GM12878 (cell line): ENCODE results near the gene RAB3GAP1. TPM values are rescaled to one million over a fixed set of nuclear protein-coding genes. Genes with fewer than 3 reads are reported as not detected.

Source experiments
- ATAC-seq: fragments of 200-7000 bp; cut with Tn5 transposase; 3 replicates; pipeline ENCODE4 v1.9.1; 2020; ENCODE audit warnings: mild to moderate bottlenecking, moderate library complexity
- BruUV-seq: library from RNA; stranded (reverse); fragments of 400-500 nt; replicated peaks from 2 replicates; lab custom pipeline; 2021; lab: Mats Ljungman, UMichigan
- CTCF ChIA-PET: fragments of 300-600 bp; sonication (Branson Sonifier 250); formaldehyde crosslinking; extraction: SDS; loops from one replicate; lab custom pipeline; 2021; ENCODE audit warnings: inconsistent platforms; lab: Yijun Ruan, JAX
- POLR2A ChIA-PET: fragments of 350-600 bp; formaldehyde crosslinking; extraction: SDS; loops from one replicate; lab custom pipeline; 2021; ENCODE audit warnings: inconsistent platforms; lab: Charles Lee
- RAD21 ChIA-PET: fragments of 300-600 bp; sonication (Branson Sonifier 250); formaldehyde crosslinking; loops from one replicate; lab custom pipeline; 2023; ENCODE audit warnings: antibody characterized with exemption; ENCODE audit not compliant: unreplicated experiment; lab: Charles Lee
- SMC1A ChIA-PET: fragments of 300-600 bp; sonication (Branson Sonifier 250); formaldehyde crosslinking; loops from one replicate; lab custom pipeline; 2023; ENCODE audit not compliant: unreplicated experiment, uncharacterized antibody; lab: Charles Lee
- DNase-seq: peaks from one replicate; pipeline ENCODE4 v3.0.0-alpha.2; 2011; ENCODE audit warnings: low read depth, low spot score
- FAIRE-seq: peaks from 3 replicates; lab custom pipeline; 2011; peaks lifted over from hg19 to GRCh38; lab: Jason Lieb, UNC
- H2AFZ ChIP-seq: 2 replicates; pipeline ENCODE4 v1.6.0; 2011; ENCODE audit warnings: low read depth, low read length, control low read depth; ENCODE audit not compliant: control insufficient read depth
- H3K27ac ChIP-seq: 2 replicates; pipeline ENCODE4 v1.5.1; 2011; ENCODE audit warnings: control low read depth; ENCODE audit not compliant: control insufficient read depth, insufficient read depth
- H3K27me3 ChIP-seq, 2 experiments: replicated peaks in 1 of 2; 2 replicates each; pipeline versions ENCODE4 v1.6.0 to v1.6.1; 2011; ENCODE audit warnings: low read length in 1 of 2; ENCODE audit not compliant: control insufficient read depth in 2 of 2, insufficient read depth in 2 of 2
- H3K36me3 ChIP-seq, 2 experiments: 2 replicates each; pipeline ENCODE4 v1.5.1; 2011; ENCODE audit warnings: low read length in 1 of 2; ENCODE audit not compliant: control insufficient read depth in 2 of 2, insufficient read depth in 2 of 2
- H3K4me1 ChIP-seq: 2 replicates; pipeline ENCODE4 v1.6.1; 2011; ENCODE audit warnings: mild to moderate bottlenecking, low read length, moderate library complexity, mixed read lengths; ENCODE audit not compliant: control insufficient read depth, insufficient read depth
- H3K4me2 ChIP-seq: 2 replicates; pipeline ENCODE4 v1.6.0; 2011; ENCODE audit warnings: control low read depth; ENCODE audit not compliant: control insufficient read depth, insufficient read depth
- H3K4me3 ChIP-seq: fragments of 200-600 bp; sonication (generic); 2 replicates; pipeline ENCODE4 v1.5.1; 2016
- H3K79me2 ChIP-seq: 2 replicates; pipeline ENCODE4 v1.6.0; 2011; ENCODE audit warnings: low read length; ENCODE audit not compliant: control insufficient read depth, insufficient read depth
- H3K9ac ChIP-seq: 2 replicates; pipeline ENCODE4 v1.8.0; 2011; ENCODE audit warnings: low read length, control low read depth, mixed read lengths; ENCODE audit not compliant: control insufficient read depth, insufficient read depth
- H3K9me3 ChIP-seq: replicated peaks from 3 replicates; pipeline ENCODE4 v1.5.1; 2011; ENCODE audit warnings: mild to moderate bottlenecking, low read length; ENCODE audit not compliant: control insufficient read depth, insufficient read depth
- H4K20me1 ChIP-seq: 2 replicates; pipeline ENCODE4 v1.6.0; 2011; ENCODE audit not compliant: control insufficient read depth, insufficient read depth
- CHD4 ChIP-seq: fragments of 200-600 bp; sonication (generic); IDR thresholded peaks from 2 replicates; pipeline ENCODE4 v1.6.1; 2016; ENCODE audit warnings: mild to moderate bottlenecking
- FOXK2 ChIP-seq: fragments of 450-650 bp; IDR thresholded peaks from 2 replicates; pipeline ENCODE4 v1.6.1; 2017; ENCODE audit warnings: mild to moderate bottlenecking, moderate library complexity
- IKZF1 ChIP-seq: fragments of 450-650 bp; conservative IDR thresholded peaks from 2 replicates; pipeline ENCODE4 v1.6.1; 2017; ENCODE audit warnings: antibody characterized with exemption, mild to moderate bottlenecking
- LARP7 ChIP-seq: fragments of 450-650 bp; IDR thresholded peaks from 2 replicates; pipeline ENCODE4 v1.6.1; 2017; ENCODE audit warnings: mild to moderate bottlenecking
- MTA2 ChIP-seq: fragments of 450-650 bp; IDR thresholded peaks from 2 replicates; pipeline ENCODE4 v1.6.1; 2016; ENCODE audit warnings: low read depth, mild to moderate bottlenecking, moderate library complexity
- RCOR1 ChIP-seq: conservative IDR thresholded peaks from 2 replicates; pipeline ENCODE4 v1.6.1; 2012; ENCODE audit warnings: low read depth, low read length, improper control_type of control experiment
- RELA ChIP-seq: fragments of 450-650 bp; IDR thresholded peaks from 2 replicates; pipeline ENCODE4 v1.8.0; 2014; ENCODE audit warnings: borderline replicate concordance; ENCODE audit not compliant: partially characterized antibody
- TAF1 ChIP-seq: IDR thresholded peaks from 2 replicates; pipeline ENCODE4 v1.6.1; 2011; ENCODE audit warnings: mild to moderate bottlenecking, low read depth, low read length, borderline replicate concordance
- TCF12 ChIP-seq: IDR thresholded peaks from 2 replicates; pipeline ENCODE4 v1.6.1; 2011; ENCODE audit warnings: low read depth, mild to moderate bottlenecking, low read length
- YY1 ChIP-seq: IDR thresholded peaks from 2 replicates; pipeline ENCODE4 v1.6.1; 2011; ENCODE audit warnings: low read depth, mild to moderate bottlenecking, low read length
- ZNF274 ChIP-seq: IDR thresholded peaks from one replicate; pipeline ENCODE4 v1.8.0; 2011; ENCODE audit not compliant: insufficient read length, insufficient read depth
- ZSCAN29 ChIP-seq: fragments of 450-650 bp; IDR thresholded peaks from 2 replicates; pipeline ENCODE4 v1.6.1; 2017; ENCODE audit warnings: mild to moderate bottlenecking, moderate library complexity
- WGBS: methylation state at CpG from one replicate; pipeline ENCODE4 v1.1.6; 2016; ENCODE audit warnings: low lambda C conversion rate; ENCODE audit not compliant: insufficient replicate concordance, insufficient coverage; ENCODE audit errors: missing lambda C conversion rate; 5-methylcytosine and 5-hydroxymethylcytosine counted together
- in situ Hi-C: fragments of 300-500 bp; cut with MboI; formaldehyde crosslinking; loops from 9 replicates; pipeline ENCODE4 v1.14.3; 2018; ENCODE audit warnings: mixed read lengths
- intact Hi-C: fragments of 100-400 bp; cut with micrococcal nuclease; formaldehyde crosslinking; loops from one replicate; pipeline ENCODE4 v1.14.2; 2022; ENCODE audit not compliant: unreplicated experiment
- polyA plus RNA-seq, 11 experiments: library from polyadenylated mRNA; depleted of rRNA in 4 of 11; unstranded in 6 of 11; stranded (reverse) in 5 of 11; fragments of >200 nt; fragmentation: Nextera tagmentation in 4 of 11; fragmentation: Illumina TruSeq in 1 of 11; extraction: Ambion mirVana in 4 of 11; extraction: Trizol in 1 of 11; gene quantifications; 1 replicate in 1 of 11; 2 replicates in 10 of 11; pipeline versions ENCODE4 v1.2.1 to v1.2.3, GENCODE V29; 2011 to 2016; ENCODE audit warnings: inconsistent platforms in 2 of 11, missing spikeins in 2 of 11, low read depth in 1 of 11
- total RNA-seq, 4 experiments: library from RNA; depleted of rRNA in 3 of 4; stranded (reverse); fragments of >200 nt in 3 of 4; fragmentation: Illumina TruSeq in 1 of 4; extraction: Trizol in 1 of 4; gene quantifications; 2 replicates each; pipeline versions ENCODE4 v1.2.1 to v1.2.3, GENCODE V29; 2013 to 2021
- TF ChIP-seq, protein P1 (sequence below): fragments of 450-650 bp; IDR thresholded peaks from 2 replicates; pipeline ENCODE4 v1.6.1; 2017; ENCODE audit warnings: borderline replicate concordance
- TF ChIP-seq, protein P2 (sequence below): fragments of 450-650 bp; IDR thresholded peaks from 2 replicates; pipeline ENCODE4 v1.6.1; 2014; ENCODE audit warnings: mild to moderate bottlenecking
- TF ChIP-seq, protein P3 (sequence below): IDR thresholded peaks from 2 replicates; pipeline ENCODE4 v1.6.1; 2011; ENCODE audit warnings: mild to moderate bottlenecking, low read depth, low read length, moderate library complexity; ENCODE audit not compliant: insufficient replicate concordance

The RAB3GAP1 gene
- total and polyA plus RNA-seq, 10 of the 15 experiments (the other 5 are each of a cell fraction or from before 2014, with no cell fraction given) = 13.7 to 36.9 (median 21.0) TPM

DNA sequence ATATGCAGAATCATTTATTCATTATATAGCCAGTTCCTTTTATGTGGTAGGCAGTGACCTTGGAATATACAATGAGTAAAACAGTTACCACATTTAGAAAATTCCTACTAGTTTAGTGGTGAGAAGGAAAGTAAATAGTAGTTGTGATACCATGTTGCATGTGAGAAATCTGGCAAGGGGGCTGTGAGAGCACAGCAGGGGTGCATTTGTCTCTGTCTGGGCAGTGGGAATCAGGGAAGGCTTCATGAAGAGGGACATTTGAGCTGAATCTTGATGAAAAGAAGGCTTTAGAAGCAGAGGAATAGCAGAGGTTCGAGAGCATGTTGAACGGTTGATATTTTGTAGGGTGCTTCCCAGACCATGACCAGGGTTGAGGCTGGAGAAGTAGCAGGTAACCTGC lies 78.7 kb downstream of the RAB3GAP1 start:
- Histone ChIP-seq H3K79me2 (no peaks in the 10 kb centered on the region), H3K9me3 (no peaks in the 10 kb centered on the region), H3K4me2 (no peak overlapping the region), H3K27ac (no peak overlapping the region), H3K36me3 (peaks cover 0 to 12% of the 10 kb centered on the region in 2 experiments; a peak in 2 of 4 replicates), H3K4me3 (no peak overlapping the region), H3K27me3 (no peaks in the 10 kb centered on the region), H3K4me1 (no peaks in the 10 kb centered on the region), H2AFZ (no peak overlapping the region), H4K20me1 (no peaks in the 10 kb centered on the region), H3K9ac (no peak overlapping the region)
- SMC1A ChIA-PET = interaction anchor here (1.2 kb wide), 1 partner anchor 16 kb away, joined by 3 read pairs; no protein-coding TSS in a partner anchor
- no peak for DNase-seq
- in situ Hi-C loops (no loop called here), intact Hi-C loops (no loop called here)
- 92% methylated on average over 2 of the region's 2 CpGs for WGBS
- CTCF ChIA-PET = no interaction called here
- no peak for FAIRE-seq
- no peak for ATAC-seq
- POLR2A ChIA-PET = interaction anchor here (0.7 kb wide), 1 partner anchor 478 kb away, joined by 4 read pairs; no protein-coding TSS in a partner anchor
- RAD21 ChIA-PET = interaction anchor here (1.8 kb wide), 1 partner anchor 579 kb away, joined by 5 read pairs; no protein-coding TSS in a partner anchor
- no peak for TF ChIP-seq TAF1
- no peak for TF ChIP-seq LARP7
- TF ChIP-seq CHD4 = no peak
- no peak for TF ChIP-seq ZNF274
- TF ChIP-seq, protein P1, sequence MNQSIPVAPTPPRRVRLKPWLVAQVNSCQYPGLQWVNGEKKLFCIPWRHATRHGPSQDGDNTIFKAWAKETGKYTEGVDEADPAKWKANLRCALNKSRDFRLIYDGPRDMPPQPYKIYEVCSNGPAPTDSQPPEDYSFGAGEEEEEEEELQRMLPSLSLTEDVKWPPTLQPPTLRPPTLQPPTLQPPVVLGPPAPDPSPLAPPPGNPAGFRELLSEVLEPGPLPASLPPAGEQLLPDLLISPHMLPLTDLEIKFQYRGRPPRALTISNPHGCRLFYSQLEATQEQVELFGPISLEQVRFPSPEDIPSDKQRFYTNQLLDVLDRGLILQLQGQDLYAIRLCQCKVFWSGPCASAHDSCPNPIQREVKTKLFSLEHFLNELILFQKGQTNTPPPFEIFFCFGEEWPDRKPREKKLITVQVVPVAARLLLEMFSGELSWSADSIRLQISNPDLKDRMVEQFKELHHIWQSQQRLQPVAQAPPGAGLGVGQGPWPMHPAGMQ = no peak
- TF ChIP-seq, protein P2, sequence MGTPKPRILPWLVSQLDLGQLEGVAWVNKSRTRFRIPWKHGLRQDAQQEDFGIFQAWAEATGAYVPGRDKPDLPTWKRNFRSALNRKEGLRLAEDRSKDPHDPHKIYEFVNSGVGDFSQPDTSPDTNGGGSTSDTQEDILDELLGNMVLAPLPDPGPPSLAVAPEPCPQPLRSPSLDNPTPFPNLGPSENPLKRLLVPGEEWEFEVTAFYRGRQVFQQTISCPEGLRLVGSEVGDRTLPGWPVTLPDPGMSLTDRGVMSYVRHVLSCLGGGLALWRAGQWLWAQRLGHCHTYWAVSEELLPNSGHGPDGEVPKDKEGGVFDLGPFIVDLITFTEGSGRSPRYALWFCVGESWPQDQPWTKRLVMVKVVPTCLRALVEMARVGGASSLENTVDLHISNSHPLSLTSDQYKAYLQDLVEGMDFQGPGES = no peak
- no peak for TF ChIP-seq YY1
- no peak for TF ChIP-seq RELA
- no peak for TF ChIP-seq ZSCAN29
- TF ChIP-seq FOXK2 = no peak
- no peak for TF ChIP-seq RCOR1
- no peak for TF ChIP-seq IKZF1
- TF ChIP-seq TCF12 = no peak
- TF ChIP-seq MTA2 = no peak
- TF ChIP-seq, protein P3, sequence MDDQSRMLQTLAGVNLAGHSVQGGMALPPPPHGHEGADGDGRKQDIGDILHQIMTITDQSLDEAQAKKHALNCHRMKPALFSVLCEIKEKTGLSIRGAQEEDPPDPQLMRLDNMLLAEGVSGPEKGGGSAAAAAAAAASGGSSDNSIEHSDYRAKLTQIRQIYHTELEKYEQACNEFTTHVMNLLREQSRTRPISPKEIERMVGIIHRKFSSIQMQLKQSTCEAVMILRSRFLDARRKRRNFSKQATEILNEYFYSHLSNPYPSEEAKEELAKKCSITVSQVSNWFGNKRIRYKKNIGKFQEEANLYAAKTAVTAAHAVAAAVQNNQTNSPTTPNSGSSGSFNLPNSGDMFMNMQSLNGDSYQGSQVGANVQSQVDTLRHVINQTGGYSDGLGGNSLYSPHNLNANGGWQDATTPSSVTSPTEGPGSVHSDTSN = no peak
- no TSS peak for BruUV-seq
